GM21825 (cell line): ENCODE measurements around the gene SLC47A1.
"Not testable (repeated sequence)": the region's sequence is repeated elsewhere in the genome, so short reads cannot be mapped to it uniquely, and the experiment has no call there.

Source experiments
- ATAC-seq: cut with Tn5 transposase; IDR thresholded peaks from one replicate; pipeline ENCODE4 v1.9.1; 2021; ENCODE audit warnings: mild to moderate bottlenecking, moderate library complexity; ENCODE audit not compliant: unreplicated experiment

The SLC47A1 gene

GRCh38 chr17:19533718-19534561, at the start of gene SLC47A1:
Gene SLC47A1, plus strand, starts transcription at chr17:19533854. Its CDS starts 86 bp downstream, at chr17:19533940.
- no peak for ATAC-seq

- no peak for ATAC-seq
Observed at GRCh38 chr17:19485800-19486340, 47.8 kb upstream of the SLC47A1 start.

- ATAC-seq = no peak
Observed at GRCh38 chr17:19486351-19487023, 47.2 kb upstream of the SLC47A1 start.

GRCh38 chr17:19487024-19487600, 46.5 kb upstream of the SLC47A1 start:
- ATAC-seq = no peak

- no peak for ATAC-seq
Observed at GRCh38 chr17:19492141-19492540, 41.5 kb upstream of the SLC47A1 start.

- ATAC-seq = no peak
Observed at GRCh38 chr17:19494961-19495806, 38.5 kb upstream of the SLC47A1 start.

- ATAC-seq = no peak
Observed at GRCh38 chr17:19495828-19496528, 37.7 kb upstream of the SLC47A1 start.

- no peak for ATAC-seq
Observed at GRCh38 chr17:19497624-19498023, 36.0 kb upstream of the SLC47A1 start.

GRCh38 chr17:19501219-19501618, 32.4 kb upstream of the SLC47A1 start:
- no peak for ATAC-seq

GRCh38 chr17:19502517-19502916, 31.1 kb upstream of the SLC47A1 start:
- ATAC-seq = no peak

GRCh38 chr17:19505561-19505960, 28.1 kb upstream of the SLC47A1 start:
- not testable (repeated sequence) for ATAC-seq

GRCh38 chr17:19507775-19508576, 25.7 kb upstream of the SLC47A1 start:
- peak; percentile 67 for ATAC-seq

- no peak for ATAC-seq
Observed at GRCh38 chr17:19508577-19508867, 25.1 kb upstream of the SLC47A1 start.

- ATAC-seq = not testable (repeated sequence)
Observed at GRCh38 chr17:19509281-19509852, 24.3 kb upstream of the SLC47A1 start.

- ATAC-seq = no peak
Observed at GRCh38 chr17:19510903-19511302, 22.8 kb upstream of the SLC47A1 start.

GRCh38 chr17:19513897-19514488, 19.7 kb upstream of the SLC47A1 start:
- ATAC-seq = no peak

- no peak for ATAC-seq
Observed at GRCh38 chr17:19517699-19518098, 16.0 kb upstream of the SLC47A1 start.

- ATAC-seq = not testable (repeated sequence)
Observed at GRCh38 chr17:19519388-19520291, 14.0 kb upstream of the SLC47A1 start.
